Duodenal mucosa (tissue), 2 donors: ENCODE results near the gene MTARC2.
"Not testable (repeated sequence)": the region's sequence is repeated elsewhere in the genome, so short reads cannot be mapped to it uniquely, and the experiment has no call there.

Experiments used
- H3K27ac ChIP-seq: one replicate; pipeline ENCODE4 v1.7.0; 2013; ENCODE audit warnings: low read depth, low read length
- H3K27me3 ChIP-seq, 2 donors: one replicate each; pipeline ENCODE4 v1.7.0; 2013; ENCODE audit warnings: low read length in 2 of 2, control low read depth in 1 of 2; ENCODE audit not compliant: insufficient read depth in 2 of 2, control insufficient read depth in 1 of 2
- H3K36me3 ChIP-seq, 2 donors: one replicate each; pipeline ENCODE4 v1.7.0; 2013; ENCODE audit warnings: low read length in 2 of 2, control low read depth in 1 of 2; ENCODE audit not compliant: insufficient read depth in 2 of 2, control insufficient read depth in 1 of 2
- H3K4me1 ChIP-seq, 2 donors: one replicate each; pipeline ENCODE4 v1.7.0; 2013; ENCODE audit warnings: low read length in 2 of 2, control low read depth in 1 of 2; ENCODE audit not compliant: insufficient read depth in 2 of 2, control insufficient read depth in 1 of 2
- H3K4me3 ChIP-seq, 2 donors: one replicate each; pipeline ENCODE4 v1.7.0; 2013; ENCODE audit warnings: low read length in 2 of 2, low read depth in 1 of 2
- H3K9ac ChIP-seq, 2 donors: one replicate each; pipeline ENCODE4 v1.7.0; 2013; ENCODE audit warnings: low read length in 2 of 2, low read depth in 1 of 2
- H3K9me3 ChIP-seq, 2 donors: one replicate each; pipeline ENCODE4 v1.7.0; 2013; ENCODE audit warnings: low read length in 2 of 2, control low read depth in 1 of 2; ENCODE audit not compliant: control insufficient read depth in 1 of 2

MTARC2 gene

DNA sequence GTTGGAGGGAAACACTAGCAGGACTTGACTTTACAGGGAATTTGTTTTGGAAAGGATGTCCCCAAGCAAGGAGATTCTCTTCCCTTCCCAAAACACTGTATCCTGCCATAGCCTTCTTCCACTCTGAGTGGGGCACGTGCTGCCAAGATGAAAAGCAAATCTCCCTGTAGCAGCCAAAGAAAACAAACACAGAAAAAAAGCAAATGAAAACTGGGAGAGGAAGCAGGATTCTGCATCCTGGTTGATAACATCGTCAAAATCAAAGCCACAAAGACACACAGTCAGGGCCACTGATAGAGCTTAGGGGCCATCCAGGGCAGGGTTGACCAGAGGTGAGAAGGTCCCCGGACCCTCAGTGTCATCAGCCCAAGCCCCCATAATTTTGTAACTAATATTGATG lies 16.0 kb upstream of the MTARC2 start:
- H3K36me3 ChIP-seq: no peaks in the 10 kb centered on the region
- H3K27me3 ChIP-seq: no peaks in the 10 kb centered on the region
- no peak overlapping the region for H3K27ac ChIP-seq
- peaks cover 11 to 19% of the 10 kb centered on the region in 2 donors for H3K4me1 ChIP-seq
- no peak overlapping the region for H3K9ac ChIP-seq
- no peaks in the 10 kb centered on the region for H3K9me3 ChIP-seq
- H3K4me3 ChIP-seq: no peak overlapping the region

DNA sequence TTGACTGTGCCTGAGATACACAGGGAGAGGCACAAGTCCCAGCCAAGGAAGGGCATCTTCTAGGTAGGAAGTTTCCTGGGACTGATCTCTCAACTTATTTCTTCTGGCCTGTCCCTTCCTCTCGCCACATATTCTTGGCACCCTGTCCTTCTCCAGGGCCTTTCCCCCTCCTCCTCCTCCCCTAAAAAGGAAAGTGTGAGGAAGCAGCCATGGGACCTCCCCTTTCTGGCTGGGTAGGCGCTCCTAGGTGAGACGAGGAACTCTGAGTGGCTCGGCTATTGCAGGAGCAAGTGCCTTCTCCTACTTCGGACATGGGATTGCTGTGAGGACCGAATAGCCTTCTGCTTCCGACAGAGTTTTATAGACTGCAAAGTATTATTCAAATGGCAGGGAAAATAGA lies 15.5 kb upstream of the MTARC2 start:
- Histone ChIP-seq H3K9ac (peak overlapping the region in 1 of 2 donors; percentile 7), H3K36me3 (no peaks in the 10 kb centered on the region), H3K9me3 (no peaks in the 10 kb centered on the region), H3K4me1 (peaks cover 11 to 19% of the 10 kb centered on the region in 2 donors), H3K27ac (peak overlapping the region; percentile 15), H3K27me3 (no peaks in the 10 kb centered on the region), H3K4me3 (peak overlapping the region; percentile 53)

DNA sequence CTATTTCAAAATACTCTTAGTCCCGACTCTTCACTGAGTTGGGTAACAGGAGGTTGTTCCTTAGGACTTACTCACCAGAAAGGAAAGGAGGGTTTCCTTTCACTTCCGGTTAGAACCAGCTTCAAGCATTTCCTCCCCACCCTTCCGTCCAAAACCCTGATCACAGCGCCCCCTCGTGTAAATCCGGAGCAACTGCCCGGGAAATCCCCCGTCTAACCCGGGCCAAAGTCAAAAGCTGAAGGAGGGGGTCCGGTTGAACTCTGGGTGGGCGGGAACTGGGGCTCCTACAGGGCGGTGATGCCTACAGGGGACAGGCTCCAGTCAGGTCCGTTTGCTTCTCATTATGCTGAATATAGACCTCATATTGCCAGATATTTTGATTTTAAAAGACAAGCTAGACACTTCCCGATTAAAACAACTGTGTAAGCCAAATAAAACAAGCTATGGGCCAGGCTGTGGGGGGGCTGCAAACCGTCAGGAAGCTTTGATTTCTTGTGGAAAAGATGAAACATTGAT lies 15.0 kb upstream of the MTARC2 start:
- Histone ChIP-seq H3K9me3 (no peaks in the 10 kb centered on the region), H3K36me3 (no peaks in the 10 kb centered on the region), H3K27me3 (no peaks in the 10 kb centered on the region), H3K9ac (peak overlapping the region; percentile 7 to 11), H3K4me3 (peak overlapping the region; percentile 53), H3K27ac (no peak overlapping the region), H3K4me1 (peaks cover 11 to 19% of the 10 kb centered on the region in 2 donors)

DNA sequence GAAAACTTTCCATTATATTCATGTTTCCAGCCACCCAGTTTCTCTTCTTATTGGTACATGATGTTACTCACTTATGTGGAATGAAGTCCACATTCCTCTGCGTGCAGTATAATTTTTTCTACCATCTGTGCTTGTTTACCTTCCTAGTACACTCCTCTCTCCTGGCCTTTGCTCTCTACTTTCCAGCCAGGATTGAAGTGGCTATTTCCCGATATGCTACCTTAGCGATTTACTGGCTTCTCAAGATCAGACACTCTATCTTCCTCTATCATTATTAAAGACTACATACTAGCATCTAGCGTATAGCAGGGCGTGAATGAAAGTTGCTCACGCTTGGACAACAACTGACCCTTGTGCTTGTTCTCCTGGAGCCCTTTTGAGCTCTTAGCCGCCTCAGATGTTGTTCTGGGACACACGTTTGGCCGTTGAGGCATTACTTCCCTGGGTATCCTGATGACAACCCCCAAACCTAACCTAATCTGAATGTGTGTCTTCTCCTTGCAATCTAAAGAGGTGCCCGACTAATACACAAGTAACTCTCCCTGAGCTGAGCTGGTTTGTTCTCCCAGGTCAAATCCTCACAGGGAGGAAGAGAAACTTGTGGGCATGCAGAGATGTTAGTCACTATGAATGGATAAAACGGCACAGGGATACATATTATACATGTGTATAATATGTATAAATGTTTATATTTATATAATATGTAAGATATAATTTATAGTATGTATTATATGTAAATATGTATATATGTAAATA lies 13.4 kb upstream of the MTARC2 start:
- no peaks in the 10 kb centered on the region for H3K9me3 ChIP-seq
- H3K36me3 ChIP-seq: no peaks in the 10 kb centered on the region
- no peaks in the 10 kb centered on the region for H3K27me3 ChIP-seq
- peak overlapping the region; percentile 7 for H3K27ac ChIP-seq
- H3K4me1 ChIP-seq: peaks cover 11 to 19% of the 10 kb centered on the region in 2 donors
- peak overlapping the region in 1 of 2 donors; percentile 26 for H3K9ac ChIP-seq
- H3K4me3 ChIP-seq: peak overlapping the region; percentile 23 to 48

DNA sequence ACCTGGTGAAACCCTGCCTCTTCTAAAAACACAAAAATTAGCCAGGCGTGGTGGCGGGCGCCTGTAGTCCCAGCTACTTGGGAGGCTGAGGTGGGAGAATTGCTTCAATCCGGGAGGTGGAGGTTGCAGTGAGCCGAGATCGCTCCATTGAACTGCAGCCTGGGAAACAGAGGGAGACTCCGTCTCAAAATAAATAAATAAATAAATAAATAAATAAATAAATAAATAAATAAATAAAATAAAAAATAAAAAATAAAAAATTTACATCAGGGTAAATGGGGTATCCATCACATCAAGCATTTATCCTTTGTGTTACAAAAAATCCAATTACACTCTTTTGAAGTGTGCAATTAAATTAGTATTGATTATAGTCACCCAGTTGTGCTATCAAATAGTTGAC lies 11.8 kb upstream of the MTARC2 start:
- not testable (repeated sequence) for H3K9ac ChIP-seq, H3K36me3 ChIP-seq, H3K27ac ChIP-seq, H3K4me3 ChIP-seq, H3K27me3 ChIP-seq, H3K9me3 ChIP-seq
- H3K4me1 ChIP-seq: peaks cover 11 to 19% of the 10 kb centered on the region in 2 donors

DNA sequence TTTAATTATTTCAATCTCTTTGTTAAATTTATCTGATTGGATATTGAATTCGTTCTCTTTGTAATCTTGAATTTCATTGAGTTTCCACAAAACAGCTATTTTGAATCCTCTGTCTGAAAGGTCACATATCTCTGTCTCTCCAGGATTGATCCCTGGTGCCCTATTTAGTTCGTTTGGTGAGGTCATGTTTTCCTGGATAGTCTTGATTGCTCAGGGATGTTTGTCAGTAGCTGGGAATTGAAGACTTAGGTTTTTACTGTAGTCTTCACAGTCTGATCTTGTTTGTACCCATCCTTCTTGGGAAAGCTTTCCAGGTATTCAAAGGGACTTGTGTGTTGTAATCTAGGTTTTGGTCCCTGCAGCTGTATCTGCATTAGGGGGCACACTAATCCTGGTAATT lies 6.8 kb upstream of the MTARC2 start:
- Histone ChIP-seq H3K27me3 (no peaks in the 10 kb centered on the region), H3K27ac (no peak overlapping the region), H3K9ac (no peak overlapping the region), H3K4me3 (no peak overlapping the region), H3K4me1 (peaks cover 0 to 3% of the 10 kb centered on the region in 2 donors), H3K9me3 (no peaks in the 10 kb centered on the region), H3K36me3 (no peaks in the 10 kb centered on the region)

DNA sequence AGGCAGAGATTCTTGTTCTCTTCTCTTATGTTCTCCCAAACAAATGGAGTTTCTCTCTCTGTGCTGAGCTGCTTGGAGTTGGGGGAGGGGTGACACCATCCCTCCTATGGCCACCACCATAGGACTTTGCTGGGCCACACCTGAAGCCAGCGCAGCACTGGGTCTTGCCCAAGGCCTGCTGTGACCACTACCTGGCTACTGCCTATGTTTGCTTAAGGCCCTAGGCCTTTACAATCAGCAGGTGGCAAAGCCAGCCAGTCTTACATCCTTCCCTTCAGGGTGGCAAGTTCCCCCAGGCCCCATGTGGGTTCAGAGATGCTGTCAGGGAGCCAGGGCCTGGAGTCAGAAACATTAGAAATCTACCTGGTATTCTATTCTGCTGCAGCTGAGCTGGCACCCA lies 6.3 kb upstream of the MTARC2 start:
- Histone ChIP-seq H3K27ac (no peak overlapping the region), H3K4me1 (peaks cover under 1 to 7% of the 10 kb centered on the region in 2 donors), H3K36me3 (no peaks in the 10 kb centered on the region), H3K4me3 (no peak overlapping the region), H3K9me3 (no peaks in the 10 kb centered on the region), H3K9ac (no peak overlapping the region), H3K27me3 (no peaks in the 10 kb centered on the region)

DNA sequence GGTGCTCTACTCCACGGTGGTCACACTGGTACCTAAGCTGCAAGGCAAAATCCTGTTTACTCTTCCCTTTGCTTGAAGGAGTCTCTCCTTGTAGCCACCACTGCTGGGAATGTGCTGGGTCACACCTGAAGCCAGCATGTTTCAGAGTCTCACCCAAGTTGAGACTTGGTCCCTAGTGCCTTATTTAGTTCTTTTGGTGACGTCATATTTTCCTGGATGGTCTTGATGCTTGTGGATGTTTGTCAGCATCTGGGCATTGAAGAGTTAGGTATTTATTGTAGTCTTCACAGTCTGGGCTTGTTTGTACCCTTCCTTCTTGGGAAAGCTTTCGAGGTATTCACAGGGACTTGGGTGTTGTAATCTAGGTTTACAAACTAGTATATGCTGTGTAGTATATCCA lies 5.6 kb upstream of the MTARC2 start:
- Histone ChIP-seq H3K27me3 (no peaks in the 10 kb centered on the region), H3K4me3 (no peak overlapping the region), H3K36me3 (no peaks in the 10 kb centered on the region), H3K9ac (no peak overlapping the region), H3K4me1 (peaks cover 7 to 13% of the 10 kb centered on the region in 2 donors), H3K27ac (no peak overlapping the region), H3K9me3 (no peaks in the 10 kb centered on the region)

DNA sequence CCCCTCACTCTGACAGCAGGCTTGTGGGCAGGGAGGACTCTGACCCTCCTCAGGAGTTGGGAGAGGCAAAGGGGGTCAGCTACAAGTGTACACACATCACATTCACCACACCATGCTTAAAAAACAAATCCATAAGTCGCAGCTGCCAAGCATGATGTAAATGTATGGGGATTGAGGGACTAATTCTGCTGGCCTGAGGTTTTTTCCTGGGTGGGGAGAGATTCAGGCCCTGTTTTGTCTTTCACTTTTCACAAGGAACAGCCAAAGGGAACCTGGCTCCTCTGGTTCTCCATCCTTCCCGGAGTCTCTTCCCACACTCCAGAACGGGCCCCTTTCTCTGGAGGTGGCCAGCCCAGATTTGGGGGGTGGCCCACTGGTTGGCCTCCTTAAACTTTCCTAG lies 1.3 kb upstream of the MTARC2 start:
- Histone ChIP-seq H3K9me3 (no peaks in the 10 kb centered on the region), H3K27me3 (no peaks in the 10 kb centered on the region), H3K27ac (no peak overlapping the region), H3K4me3 (no peak overlapping the region), H3K4me1 (peaks cover 31 to 36% of the 10 kb centered on the region in 2 donors), H3K36me3 (no peaks in the 10 kb centered on the region), H3K9ac (no peak overlapping the region)

DNA sequence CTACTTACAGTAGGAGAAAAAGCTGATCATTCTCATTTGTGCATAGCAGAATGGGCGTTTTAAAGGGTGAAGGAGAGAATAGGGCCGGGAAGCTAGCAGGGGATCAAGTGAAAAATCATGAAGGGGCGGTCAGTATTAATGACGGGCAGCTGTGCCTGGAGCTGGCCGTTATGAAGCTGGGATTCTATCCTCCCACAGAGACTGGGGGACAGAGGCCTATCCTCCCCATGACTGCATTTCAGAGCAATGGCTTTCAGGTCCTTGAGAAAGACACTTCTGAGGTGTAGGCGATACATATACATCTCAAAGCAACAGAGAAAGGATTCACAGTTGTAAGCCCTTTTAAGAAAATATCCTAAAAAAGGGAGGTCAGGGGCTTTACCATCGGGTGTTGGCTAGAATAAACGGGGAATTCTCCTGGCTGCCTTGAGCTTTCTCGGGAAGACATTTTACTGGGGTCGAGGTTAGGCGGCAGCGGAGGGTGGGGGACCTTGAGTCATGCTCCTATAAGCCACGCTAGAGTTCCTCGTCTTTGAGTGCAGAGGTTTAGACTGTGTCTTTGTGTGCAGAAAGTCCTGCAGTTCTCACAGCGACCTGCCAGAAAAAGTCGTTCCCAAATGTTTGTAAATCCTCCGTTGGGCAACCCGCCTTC lies 559 bp upstream of the MTARC2 start:
- H3K27ac ChIP-seq: no peak overlapping the region
- H3K4me3 ChIP-seq: peak overlapping the region; percentile 70 to 91
- peak overlapping the region; percentile 67 to 87 for H3K9ac ChIP-seq
- peaks cover 36 to 41% of the 10 kb centered on the region in 2 donors for H3K4me1 ChIP-seq
- H3K9me3 ChIP-seq: no peaks in the 10 kb centered on the region
- no peaks in the 10 kb centered on the region for H3K27me3 ChIP-seq
- H3K36me3 ChIP-seq: no peaks in the 10 kb centered on the region
